HCT116 (cell line): ENCODE data around the gene CDK9. TPM values are rescaled to one million over a fixed set of nuclear protein-coding genes. Genes with fewer than 3 reads are reported as not detected.

Experiments used
- ATAC-seq: fragments of 200-7000 bp; cut with Tn5 transposase; 2 replicates; pipeline ENCODE4 v1.9.1; 2020; ENCODE audit warnings: mild to moderate bottlenecking, moderate library complexity
- BruUV-seq: library from RNA; stranded (reverse); fragments of 400-500 nt; replicated peaks from 2 replicates; lab custom pipeline; 2021; lab: Mats Ljungman, UMichigan
- CTCF ChIA-PET: fragments of 300-600 bp; sonication (Branson Sonifier 250); formaldehyde crosslinking; loops from one replicate; lab custom pipeline; 2021; ENCODE audit warnings: antibody characterized with exemption; lab: Charles Lee
- POLR2A ChIA-PET: fragments of 300-600, 350-600 bp; sonication (Branson Sonifier 250); formaldehyde crosslinking; loops from one replicate; lab custom pipeline; 2021; ENCODE audit warnings: antibody characterized with exemption; lab: Charles Lee
- RAD21 ChIA-PET, 2 experiments: fragments of 300-600 bp; sonication (Branson Sonifier 250); formaldehyde crosslinking; loops; one replicate each; lab custom pipeline; 2023; ENCODE audit warnings: low total read pairs in 2 of 2; ENCODE audit not compliant: uncharacterized antibody in 2 of 2, unreplicated experiment in 2 of 2, low non-redundant PET in 1 of 2; lab: Charles Lee
- DNase-seq: peaks from one replicate; pipeline ENCODE4 v3.0.0-alpha.2; 2010; ENCODE audit warnings: low read depth, low spot score
- H2AFZ ChIP-seq: fragments of 200-600 bp; shearing (Covaris generic), sonication (generic); 2 replicates; pipeline ENCODE4 v1.6.1; 2017; ENCODE audit warnings: low read depth, mixed run types, mixed read lengths, antibody characterized with exemption, low read length; ENCODE audit not compliant: poor library complexity, severe bottlenecking
- H3K27ac ChIP-seq: 2 replicates; pipeline ENCODE4 v1.5.1; 2012; ENCODE audit warnings: low read depth, low read length
- H3K27me3 ChIP-seq: fragments of 200-600 bp; sonication (generic); 2 replicates; pipeline ENCODE4 v1.6.1; 2016; ENCODE audit warnings: mixed run types, low read length, mixed read lengths; ENCODE audit not compliant: insufficient read depth
- H3K36me3 ChIP-seq, 2 experiments: fragments of 200-500 bp in 1 of 2; fragments of 200-600 bp in 1 of 2; sonication (Bioruptor generic) in 1 of 2; sonication (generic) in 1 of 2; 2 replicates each; pipeline versions ENCODE4 v1.5.1 to v1.6.1; 2014 to 2016; ENCODE audit warnings: low read length in 2 of 2, inconsistent platforms in 1 of 2, mixed read lengths in 1 of 2, mixed run types in 1 of 2; ENCODE audit not compliant: insufficient read depth in 2 of 2, control insufficient read depth in 1 of 2
- H3K4me1 ChIP-seq, 2 experiments: fragments of 200-600 bp in 1 of 2; sonication (generic) in 1 of 2; 2 replicates each; pipeline versions ENCODE4 v1.5.1 to v1.6.1; 2012 to 2017; ENCODE audit warnings: low read length in 2 of 2, inconsistent platforms in 1 of 2, mild to moderate bottlenecking in 1 of 2, mixed read lengths in 1 of 2, mixed run types in 1 of 2, moderate library complexity in 1 of 2; ENCODE audit not compliant: insufficient read depth in 2 of 2, control insufficient read depth in 1 of 2
- H3K4me2 ChIP-seq: fragments of 200-600 bp; sonication (generic); 2 replicates; pipeline ENCODE4 v1.6.1; 2017; ENCODE audit warnings: mixed run types, low read length, mixed read lengths
- H3K4me3 ChIP-seq, 2 experiments: fragments of 200-600 bp in 1 of 2; sonication (generic) in 1 of 2; replicated peaks in 1 of 2; 2 replicates each; pipeline ENCODE4 v1.5.1; 2011 to 2016; ENCODE audit warnings: low read length in 2 of 2, control low read depth in 1 of 2, low read depth in 1 of 2, mild to moderate bottlenecking in 1 of 2, mixed read lengths in 1 of 2, mixed run types in 1 of 2
- H3K79me2 ChIP-seq: fragments of 200-600 bp; sonication (generic); 2 replicates; pipeline ENCODE4 v1.6.1; 2017; ENCODE audit warnings: mild to moderate bottlenecking, mixed run types, low read length, moderate library complexity, mixed read lengths; ENCODE audit not compliant: insufficient read depth
- H3K9ac ChIP-seq: fragments of 200-600 bp; sonication (generic); 2 replicates; pipeline ENCODE4 v1.6.1; 2016; ENCODE audit warnings: low read length, mixed read lengths
- H3K9me2 ChIP-seq: fragments of 200-600 bp; sonication (generic), shearing (Covaris generic); 2 replicates; pipeline ENCODE4 v1.6.1; 2017; ENCODE audit warnings: mixed run types, mild to moderate bottlenecking, moderate library complexity; ENCODE audit not compliant: insufficient read depth
- H3K9me3 ChIP-seq, 2 experiments: fragments of 200-500 bp in 1 of 2; fragments of 200-600 bp in 1 of 2; sonication (Bioruptor generic) in 1 of 2; sonication (generic) in 1 of 2; 2 replicates each; pipeline ENCODE4 v1.6.1; 2014 to 2017; ENCODE audit warnings: low read length in 2 of 2, mixed read lengths in 2 of 2, inconsistent platforms in 1 of 2, low read depth in 1 of 2, mild to moderate bottlenecking in 1 of 2, mixed run types in 1 of 2, moderate library complexity in 1 of 2; ENCODE audit not compliant: control insufficient read depth in 1 of 2, insufficient read depth in 1 of 2
- H4K20me1 ChIP-seq: fragments of 200-600 bp; sonication (generic), shearing (Covaris generic); 2 replicates; pipeline ENCODE4 v1.6.1; 2017; ENCODE audit warnings: mixed run types, mild to moderate bottlenecking, moderate library complexity; ENCODE audit not compliant: insufficient read depth
- CEBPB ChIP-seq: IDR thresholded peaks from 2 replicates; pipeline ENCODE4 v1.6.1; 2012; ENCODE audit warnings: low read depth
- CTCF ChIP-seq, 3 experiments: fragments of 200-600 bp in 1 of 3; sonication (generic) in 1 of 3; IDR thresholded peaks in 2 of 3; conservative IDR thresholded peaks in 1 of 3; 2 replicates each; pipeline ENCODE4 v1.5.1; 2012 to 2017; ENCODE audit warnings: low read depth in 2 of 3, low read length in 2 of 3, antibody characterized with exemption in 1 of 3, borderline replicate concordance in 1 of 3, control low read depth in 1 of 3, mild to moderate bottlenecking in 1 of 3, mixed read lengths in 1 of 3, mixed run types in 1 of 3, moderate library complexity in 1 of 3; ENCODE audit not compliant: insufficient read depth in 1 of 3
- EGR1 ChIP-seq: IDR thresholded peaks from 2 replicates; pipeline ENCODE4 v1.6.1; 2012; ENCODE audit warnings: low read depth
- JUND ChIP-seq: IDR thresholded peaks from 2 replicates; pipeline ENCODE4 v1.6.1; 2012
- ZBTB33 ChIP-seq: IDR thresholded peaks from 2 replicates; pipeline ENCODE4 v1.6.1; 2011; ENCODE audit warnings: mild to moderate bottlenecking, low read length, moderate library complexity; ENCODE audit not compliant: insufficient replicate concordance; ENCODE audit errors: extremely low read depth
- ZFX ChIP-seq: fragments of 450-650 bp; IDR thresholded peaks from 2 replicates; pipeline ENCODE4 v1.6.1; 2017
- intact Hi-C: fragments of 100-400 bp; cut with micrococcal nuclease; formaldehyde crosslinking; loops from 2 replicates; pipeline ENCODE4 v1.10.0; 2022
- total RNA-seq: library from RNA; stranded (reverse); gene quantifications from one replicate; pipeline ENCODE4 v1.2.1, GENCODE V29; 2021; ENCODE audit not compliant: unreplicated experiment

CDK9 gene
- total RNA-seq, 1 experiment from 2014 or later = 102 TPM

GRCh38 chr9:127767909-127768331 is 17.9 kb upstream of the CDK9 start (continued):
- TF ChIP-seq EGR1 = no peak

- H3K4me3 ChIP-seq = no peak overlapping the region
- H3K9me3 ChIP-seq = no peaks in the 10 kb centered on the region
- no peak overlapping the region for H3K9ac ChIP-seq
- no peak for DNase-seq
- intact Hi-C loops = no loop called here
- RAD21 ChIA-PET = no interaction called here
- peaks cover 13 to 21% of the 10 kb centered on the region in 2 experiments for H3K4me1 ChIP-seq
- no peaks in the 10 kb centered on the region for H3K36me3 ChIP-seq
- H4K20me1 ChIP-seq = no peaks in the 10 kb centered on the region
- no peaks in the 10 kb centered on the region for H3K79me2 ChIP-seq
- no TSS peak for BruUV-seq
- no peaks in the 10 kb centered on the region for H3K9me2 ChIP-seq
- H2AFZ ChIP-seq = no peak overlapping the region
- no peak for ATAC-seq
- CTCF ChIA-PET = no interaction called here
- TF ChIP-seq CEBPB (no peak), ZFX (no peak), JUND (no peak), ZBTB33 (no peak), CTCF (IDR thresholded peaks at IDR 0.05 in 2 of 3, conservative IDR thresholded peaks at IDR 0.05 in 1 of 3; ENCODE audit: borderline replicate concordance in 1 of 3, insufficient read depth in 1 of 3, low read depth in 2 of 3, low read length in 2 of 3) (no peak)
- TF ChIP-seq, all 23 proteins: peak for 0
- POLR2A ChIA-PET = no interaction called here
- Histone ChIP-seq H3K4me2 (no peak overlapping the region), H3K27me3 (no peaks in the 10 kb centered on the region), H3K27ac (no peak overlapping the region)
These were observed 17.1 kb upstream of the CDK9 start for GRCh38 chr9:127768698-127769097.
